ENCODE measurements around the gene IRF2. TPM values are rescaled to one million over a fixed set of nuclear protein-coding genes. Genes with fewer than 3 reads are reported as not detected.
A peak's percentile ranks its signal among the peaks of the same experiment; 100 is the strongest.

Gene IRF2
- total RNA-seq, 2 experiments from 2014 or later = 11.4 to 14.9 TPM

- Mint-ChIP-seq H3K4me1 (ENCODE audit: low read depth) (peaks cover 76% of the 10 kb centered on the region), H3K4me3 (no peak overlapping the region), H3K9me3 (no peaks in the 10 kb centered on the region), H3K27ac (peak overlapping the region; percentile 79), H3K27me3 (no peaks in the 10 kb centered on the region), H3K36me3 (ENCODE audit: low read depth) (peaks cover 92% of the 10 kb centered on the region)
- ChIA-PET CTCF (interaction anchor here (1.3 kb wide), 1 partner anchor 16 kb away, joined by 4 read pairs; no protein-coding TSS in a partner anchor), POLR2A (interaction anchor here (1.0 kb wide), 1 partner anchor 9 kb away, joined by 3 read pairs; no protein-coding TSS in a partner anchor)
- H3K27ac ChIP-seq (ENCODE audit: low read depth in 1 of 2, low read length in 2 of 2) = no peak overlapping the region
- ATAC-seq (ENCODE audit: poor library complexity) (no peak), DNase-seq (no peak)
- peaks cover 15% of the 10 kb centered on the region for H3K4me1 ChIP-seq (ENCODE audit: insufficient read depth, low read length)
- H3K36me3 ChIP-seq (ENCODE audit: insufficient read depth, low read length) = peaks cover 54% of the 10 kb centered on the region
- H3K27me3 ChIP-seq (ENCODE audit: control insufficient read depth in 1 of 2, insufficient read depth in 2 of 2, low read length in 2 of 2) = no peaks in the 10 kb centered on the region
- H3K9me3 ChIP-seq (ENCODE audit: control insufficient read depth in 1 of 2, insufficient read depth in 1 of 2, low read length in 2 of 2) = no peaks in the 10 kb centered on the region
- H3K4me3 ChIP-seq (ENCODE audit: low read length) = no peak overlapping the region
- intact Hi-C loops (cut with DNase I, micrococcal nuclease) = no loop called here
- no peak for TF ChIP-seq CTCF (IDR thresholded peaks at IDR 0.05)
These were observed 47.3 kb downstream of the IRF2 start for GRCh38 chr4:184427093-184427492.

- DNase-seq (no peak), ATAC-seq (ENCODE audit: poor library complexity) (no peak)
- Mint-ChIP-seq H3K27ac (peak overlapping the region; percentile 60), H3K27me3 (no peaks in the 10 kb centered on the region), H3K4me1 (ENCODE audit: low read depth) (peaks cover 76% of the 10 kb centered on the region), H3K4me3 (no peak overlapping the region), H3K9me3 (no peaks in the 10 kb centered on the region), H3K36me3 (ENCODE audit: low read depth) (peaks cover 94% of the 10 kb centered on the region)
- TF ChIP-seq CTCF (IDR thresholded peaks at IDR 0.05) = no peak
- POLR2A ChIA-PET = no interaction called here
- no peak overlapping the region for H3K27ac ChIP-seq (ENCODE audit: low read depth in 1 of 2, low read length in 2 of 2)
- no peaks in the 10 kb centered on the region for H3K9me3 ChIP-seq (ENCODE audit: control insufficient read depth in 1 of 2, insufficient read depth in 1 of 2, low read length in 2 of 2)
- H3K36me3 ChIP-seq (ENCODE audit: insufficient read depth, low read length) = peaks cover 49% of the 10 kb centered on the region
- no peak overlapping the region for H3K4me3 ChIP-seq (ENCODE audit: low read length)
- H3K27me3 ChIP-seq (ENCODE audit: control insufficient read depth in 1 of 2, insufficient read depth in 2 of 2, low read length in 2 of 2) = no peaks in the 10 kb centered on the region
- H3K4me1 ChIP-seq (ENCODE audit: insufficient read depth, low read length) = peaks cover 24% of the 10 kb centered on the region
- intact Hi-C loops (cut with DNase I, micrococcal nuclease) = loop anchor here in 1 of 2 experiments (5.0 kb wide), 1 partner anchor 112 kb away; no protein-coding TSS in a partner anchor
- CTCF ChIA-PET = no interaction called here
These were observed 49.2 kb downstream of the IRF2 start for GRCh38 chr4:184424993-184425758.

GRCh38 chr4:184424279-184424678 lies 50.1 kb downstream of the IRF2 start:
- Histone ChIP-seq H3K4me1 (ENCODE audit: insufficient read depth, low read length) (peaks cover 33% of the 10 kb centered on the region), H3K4me3 (ENCODE audit: low read length) (no peak overlapping the region), H3K27me3 (ENCODE audit: control insufficient read depth in 1 of 2, insufficient read depth in 2 of 2, low read length in 2 of 2) (no peaks in the 10 kb centered on the region), H3K27ac (ENCODE audit: low read depth in 1 of 2, low read length in 2 of 2) (no peak overlapping the region), H3K9me3 (ENCODE audit: control insufficient read depth in 1 of 2, insufficient read depth in 1 of 2, low read length in 2 of 2) (no peaks in the 10 kb centered on the region), H3K36me3 (ENCODE audit: insufficient read depth, low read length) (peaks cover 52% of the 10 kb centered on the region)
- peaks cover 94% of the 10 kb centered on the region for H3K36me3 Mint-ChIP-seq (ENCODE audit: low read depth)
- H3K27me3 Mint-ChIP-seq = no peaks in the 10 kb centered on the region
- DNase-seq (no peak), ATAC-seq (ENCODE audit: poor library complexity) (no peak)
- intact Hi-C loops (cut with DNase I, micrococcal nuclease) = loop anchor here in 1 of 2 experiments (5.0 kb wide), 1 partner anchor 113 kb away; no protein-coding TSS in a partner anchor
- peaks cover 77% of the 10 kb centered on the region for H3K4me1 Mint-ChIP-seq (ENCODE audit: low read depth)
- H3K27ac Mint-ChIP-seq = peak overlapping the region; percentile 60
- ChIA-PET POLR2A (no interaction called here), CTCF (no interaction called here)
- no peak for TF ChIP-seq CTCF (IDR thresholded peaks at IDR 0.05)
- no peak overlapping the region for H3K4me3 Mint-ChIP-seq
- H3K9me3 Mint-ChIP-seq = no peaks in the 10 kb centered on the region
